ENCODE measurements around the gene ZNF710. TPM values are rescaled to one million over a fixed set of nuclear protein-coding genes. Genes with fewer than 3 reads are reported as not detected.
A peak's percentile ranks its signal among the peaks of the same experiment; 100 is the strongest.

The ZNF710 gene
- total and polyA plus RNA-seq, 3 donors from 2014 or later, result 5.7 to 9.4 (median 7.8) TPM

- peaks cover 15% of the 10 kb centered on the region for H3K4me1 ChIP-seq
- H3K27ac ChIP-seq, result no peak overlapping the region
- intact Hi-C loops (cut with DNase I; ENCODE audit: low total_unique reads), result no loop called here
- H3K27me3 ChIP-seq, result no peaks in the 10 kb centered on the region
- H3K9me3 ChIP-seq, result no peaks in the 10 kb centered on the region
- no peak overlapping the region for H3K4me3 ChIP-seq
- TF ChIP-seq POLR2A (IDR thresholded peaks at IDR 0.05), result no peak
- TF ChIP-seq, protein P1, sequence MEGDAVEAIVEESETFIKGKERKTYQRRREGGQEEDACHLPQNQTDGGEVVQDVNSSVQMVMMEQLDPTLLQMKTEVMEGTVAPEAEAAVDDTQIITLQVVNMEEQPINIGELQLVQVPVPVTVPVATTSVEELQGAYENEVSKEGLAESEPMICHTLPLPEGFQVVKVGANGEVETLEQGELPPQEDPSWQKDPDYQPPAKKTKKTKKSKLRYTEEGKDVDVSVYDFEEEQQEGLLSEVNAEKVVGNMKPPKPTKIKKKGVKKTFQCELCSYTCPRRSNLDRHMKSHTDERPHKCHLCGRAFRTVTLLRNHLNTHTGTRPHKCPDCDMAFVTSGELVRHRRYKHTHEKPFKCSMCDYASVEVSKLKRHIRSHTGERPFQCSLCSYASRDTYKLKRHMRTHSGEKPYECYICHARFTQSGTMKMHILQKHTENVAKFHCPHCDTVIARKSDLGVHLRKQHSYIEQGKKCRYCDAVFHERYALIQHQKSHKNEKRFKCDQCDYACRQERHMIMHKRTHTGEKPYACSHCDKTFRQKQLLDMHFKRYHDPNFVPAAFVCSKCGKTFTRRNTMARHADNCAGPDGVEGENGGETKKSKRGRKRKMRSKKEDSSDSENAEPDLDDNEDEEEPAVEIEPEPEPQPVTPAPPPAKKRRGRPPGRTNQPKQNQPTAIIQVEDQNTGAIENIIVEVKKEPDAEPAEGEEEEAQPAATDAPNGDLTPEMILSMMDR (IDR thresholded peaks at IDR 0.05), result no peak
- WGBS, 2 donors, result 45 to 56% methylated on average over 11 to 12 of the region's 12 CpGs
- H3K36me3 ChIP-seq (ENCODE audit: low read depth, missing control alignments), result no peaks in the 10 kb centered on the region
- no peak for DNase-seq
Measured at GRCh38 chr15:89998923-89999675, 2.0 kb upstream of the ZNF710 start.

- DNase-seq, result peak; percentile 22
- Histone ChIP-seq H3K4me3 (peak overlapping the region; percentile 42 to 64), H3K27me3 (no peaks in the 10 kb centered on the region), H3K27ac (peak overlapping the region in 1 of 2 donors; percentile 92), H3K9me3 (no peaks in the 10 kb centered on the region), H3K4me1 (peaks cover 16% of the 10 kb centered on the region), H3K36me3 (ENCODE audit: low read depth, missing control alignments) (no peaks in the 10 kb centered on the region)
- intact Hi-C loops (cut with DNase I; ENCODE audit: low total_unique reads), result no loop called here
- no peak for TF ChIP-seq POLR2A (IDR thresholded peaks at IDR 0.05)
- TF ChIP-seq, protein P1 (IDR thresholded peaks at IDR 0.05), result no peak
- WGBS, 2 donors, result 4 to 10% methylated on average over 14 of the region's 14 CpGs
Measured at GRCh38 chr15:89999676-90000185, 1.4 kb upstream of the ZNF710 start.

- TF ChIP-seq, protein P1 (IDR thresholded peaks at IDR 0.05), result no peak
- no peak for TF ChIP-seq POLR2A (IDR thresholded peaks at IDR 0.05)
- H3K27me3 ChIP-seq, result no peaks in the 10 kb centered on the region
- H3K36me3 ChIP-seq (ENCODE audit: low read depth, missing control alignments), result no peaks in the 10 kb centered on the region
- H3K4me3 ChIP-seq, result peak overlapping the region; percentile 42 to 64
- intact Hi-C loops (cut with DNase I; ENCODE audit: low total_unique reads), result no loop called here
- peaks cover 16% of the 10 kb centered on the region for H3K4me1 ChIP-seq
- 2 to 5% methylated on average over 24 to 60 of the region's 63 CpGs for WGBS, 2 donors
- DNase-seq, result peak; percentile 21
- peak overlapping the region; percentile 82 to 92 for H3K27ac ChIP-seq
- no peaks in the 10 kb centered on the region for H3K9me3 ChIP-seq
Measured at GRCh38 chr15:90000186-90001001, 730 bp upstream of the ZNF710 start.

- Histone ChIP-seq H3K9me3 (no peaks in the 10 kb centered on the region), H3K4me1 (peaks cover 16% of the 10 kb centered on the region), H3K4me3 (peak overlapping the region; percentile 82 to 88), H3K36me3 (ENCODE audit: low read depth, missing control alignments) (no peaks in the 10 kb centered on the region), H3K27me3 (no peaks in the 10 kb centered on the region), H3K27ac (peak overlapping the region; percentile 87 to 92)
- intact Hi-C loops (cut with DNase I; ENCODE audit: low total_unique reads), result no loop called here
- WGBS, 2 donors, result 0 to 1% methylated on average over 39 to 61 of the region's 89 CpGs
- peak; percentile 52 for DNase-seq
- TF ChIP-seq, protein P1 (IDR thresholded peaks at IDR 0.05), result no peak
- no peak for TF ChIP-seq POLR2A (IDR thresholded peaks at IDR 0.05)
Measured at GRCh38 chr15:90001683-90002427, 731 bp downstream of the ZNF710 start.

Measured in testis (tissue), 3 donors.